ENCODE measurements around the gene VPS26B. TPM values are rescaled to one million over a fixed set of nuclear protein-coding genes. Genes with fewer than 3 reads are reported as not detected.
A peak's percentile ranks its signal among the peaks of the same experiment; 100 is the strongest.

The VPS26B gene
- total and polyA plus RNA-seq, 9 of the 15 experiments (the other 6 are each of a cell fraction or from before 2014, with no cell fraction given): 3.5 to 43.3 (median 27.4) TPM

DNA sequence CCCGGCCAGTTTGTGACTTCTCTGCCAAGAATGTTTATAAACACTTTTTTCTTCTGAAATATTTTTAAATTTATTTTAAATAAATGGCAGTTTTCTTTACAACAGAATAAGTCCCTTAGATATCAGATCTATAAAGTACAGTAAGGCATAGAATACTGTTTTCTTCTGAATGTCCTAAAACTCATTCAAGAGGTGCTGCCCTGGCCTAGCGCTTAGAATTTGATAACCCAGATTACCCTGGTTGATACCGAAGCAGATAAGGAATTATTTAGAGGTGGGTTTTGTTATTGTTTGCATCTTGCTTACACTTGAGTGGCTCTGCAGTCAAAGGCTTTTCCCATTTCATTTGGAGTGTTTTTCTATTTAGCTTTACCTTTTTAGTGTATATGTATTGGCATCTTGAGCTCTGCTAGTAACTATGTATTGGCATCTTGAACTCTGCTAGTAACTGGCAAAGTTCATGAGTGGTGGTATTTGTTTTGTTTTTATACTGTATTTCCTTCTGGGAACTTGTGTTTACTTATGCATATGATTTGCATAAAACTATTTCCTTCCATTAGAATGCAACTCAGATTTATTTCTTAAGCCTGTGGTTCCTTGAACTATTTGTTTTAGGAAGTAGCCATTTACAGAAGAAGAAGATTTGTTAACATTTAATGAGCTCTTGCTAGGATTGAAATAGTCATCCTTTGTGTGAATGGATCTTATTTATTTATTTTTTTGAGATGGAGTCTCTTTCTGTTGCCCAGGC is 30.1 kb downstream of the VPS26B start:
- Histone ChIP-seq H3K27ac (ENCODE audit: extremely low read depth, low read depth, low read length) (no peak overlapping the region), H3K4me3 (peak overlapping the region; percentile 92; the same call in 1 of the 2 replicates), H2AFZ (ENCODE audit: low read depth, low read length) (no peak overlapping the region), H3K79me2 (ENCODE audit: control insufficient read depth, insufficient read depth, low read length) (peaks cover 32% of the 10 kb centered on the region), H3K36me3 (ENCODE audit: control insufficient read depth, insufficient read depth, low read length) (peaks cover 46% of the 10 kb centered on the region), H4K20me1 (replicated peaks; ENCODE audit: control insufficient read depth, insufficient read depth, low read length) (no peaks in the 10 kb centered on the region), H3K4me1 (replicated peaks in 1 of 2; ENCODE audit: control insufficient read depth in 2 of 2, insufficient read depth in 2 of 2, low read length in 2 of 2) (peaks cover 3 to 8% of the 10 kb centered on the region in 2 experiments; a peak in 4 of 5 replicates), H3K27me3 (ENCODE audit: control insufficient read depth in 2 of 2, insufficient read depth in 2 of 2, low read length in 2 of 2) (no peaks in the 10 kb centered on the region), H3K9me1 (ENCODE audit: control insufficient read depth, insufficient read depth, low read length) (no peaks in the 10 kb centered on the region), H3K4me2 (ENCODE audit: insufficient read depth, low read length) (peak overlapping the region; percentile 96; the same call in 1 of the 2 replicates), H3K9ac (ENCODE audit: insufficient read depth in 1 of 2, low read depth in 2 of 2, low read length in 2 of 2) (0 out of 4 replicates have a peak overlapping the region, but pooled peaks of 1 of the 2 experiments have one; percentile 70), H3K9me3 (replicated peaks; ENCODE audit: control insufficient read depth, insufficient read depth, low read depth, low read length) (no peaks in the 10 kb centered on the region)
- 28% methylated on average over 3 of the region's 3 CpGs for WGBS (ENCODE audit: insufficient coverage, low coverage, missing lambda C conversion rate)
- FAIRE-seq: no peak
- ChIA-PET CTCF (ENCODE audit: low intra/inter-chr PET ratio) (no interaction called here), POLR2A (interaction anchor here (0.7 to 1.6 kb wide), 2 partner anchors 8 to 10 kb away, joined by 4 to 8 read pairs; no protein-coding TSS in a partner anchor)
- no TSS peak for BruUV-seq (replicated peaks)
- no peak for ATAC-seq
- no peak for TF ChIP-seq ZSCAN32 (CRISPR knock-in tag; IDR thresholded peaks at IDR 0.05)
- TF ChIP-seq ZFP36 (IDR thresholded peaks at IDR 0.05; ENCODE audit: low read depth, low read length, partially characterized antibody): no peak
- no peak for TF ChIP-seq JUND (IDR thresholded peaks at IDR 0.05; ENCODE audit: borderline replicate concordance, low read depth, low read length)
- no peak for TF ChIP-seq JUND (tag; IDR thresholded peaks at IDR 0.05; ENCODE audit: borderline replicate concordance, low read depth, low read length)
- TF ChIP-seq, protein P1, sequence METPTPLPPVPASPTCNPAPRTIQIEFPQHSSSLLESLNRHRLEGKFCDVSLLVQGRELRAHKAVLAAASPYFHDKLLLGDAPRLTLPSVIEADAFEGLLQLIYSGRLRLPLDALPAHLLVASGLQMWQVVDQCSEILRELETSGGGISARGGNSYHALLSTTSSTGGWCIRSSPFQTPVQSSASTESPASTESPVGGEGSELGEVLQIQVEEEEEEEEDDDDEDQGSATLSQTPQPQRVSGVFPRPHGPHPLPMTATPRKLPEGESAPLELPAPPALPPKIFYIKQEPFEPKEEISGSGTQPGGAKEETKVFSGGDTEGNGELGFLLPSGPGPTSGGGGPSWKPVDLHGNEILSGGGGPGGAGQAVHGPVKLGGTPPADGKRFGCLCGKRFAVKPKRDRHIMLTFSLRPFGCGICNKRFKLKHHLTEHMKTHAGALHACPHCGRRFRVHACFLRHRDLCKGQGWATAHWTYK (CRISPR knock-in tag; IDR thresholded peaks at IDR 0.05): no peak
- intact Hi-C loops (cut with micrococcal nuclease) (no loop called here), in situ Hi-C loops (cut with MboI) (no loop called here)
- DNase-seq (ENCODE audit: extremely low read depth in 1 of 4, low spot score in 3 of 4): no peak

Data from K562 (cell line).